ENCODE data around the gene UGDH.
"Not testable (repeated sequence)": the region's sequence is repeated elsewhere in the genome, so short reads cannot be mapped to it uniquely, and the experiment has no call there.

The UGDH gene

GRCh38 chr4:39543034-39543433, 15.8 kb upstream of the UGDH start:
- H3K27ac ChIP-seq: no peak overlapping the region
- TF ChIP-seq CTCF (IDR thresholded peaks at IDR 0.05): no peak
- no peak for DNase-seq (ENCODE audit: low spot score)
- H3K4me3 ChIP-seq: no peak overlapping the region

DNA sequence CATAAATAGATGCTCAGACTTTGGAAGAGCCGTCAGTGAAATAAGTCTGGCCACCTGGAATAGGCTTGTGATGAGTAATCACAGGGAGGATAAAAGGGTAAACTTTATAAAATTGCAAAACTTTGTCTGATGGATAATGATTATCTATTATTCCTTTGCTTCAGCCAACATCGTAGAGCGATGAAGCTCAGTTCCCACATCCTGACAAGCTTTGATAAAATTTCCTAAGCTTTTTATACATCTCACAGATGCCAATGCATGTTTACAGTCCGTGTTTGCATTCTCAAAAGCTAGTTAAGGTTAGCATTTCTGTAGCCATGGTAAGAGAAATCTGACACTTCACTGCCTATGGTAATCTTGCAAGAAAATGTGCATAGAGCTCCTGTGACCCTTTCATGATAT, 15.4 kb upstream of the UGDH start:
- no peak for DNase-seq (ENCODE audit: low spot score)
- no peak for TF ChIP-seq CTCF (IDR thresholded peaks at IDR 0.05)
- no peak overlapping the region for H3K27ac ChIP-seq
- H3K4me3 ChIP-seq: no peak overlapping the region

- no peak for TF ChIP-seq CTCF (IDR thresholded peaks at IDR 0.05)
- H3K27ac ChIP-seq: no peak overlapping the region
- no peak overlapping the region for H3K4me3 ChIP-seq
- no peak for DNase-seq (ENCODE audit: low spot score)
These were observed 14.9 kb upstream of the UGDH start for GRCh38 chr4:39541987-39542610.

DNA sequence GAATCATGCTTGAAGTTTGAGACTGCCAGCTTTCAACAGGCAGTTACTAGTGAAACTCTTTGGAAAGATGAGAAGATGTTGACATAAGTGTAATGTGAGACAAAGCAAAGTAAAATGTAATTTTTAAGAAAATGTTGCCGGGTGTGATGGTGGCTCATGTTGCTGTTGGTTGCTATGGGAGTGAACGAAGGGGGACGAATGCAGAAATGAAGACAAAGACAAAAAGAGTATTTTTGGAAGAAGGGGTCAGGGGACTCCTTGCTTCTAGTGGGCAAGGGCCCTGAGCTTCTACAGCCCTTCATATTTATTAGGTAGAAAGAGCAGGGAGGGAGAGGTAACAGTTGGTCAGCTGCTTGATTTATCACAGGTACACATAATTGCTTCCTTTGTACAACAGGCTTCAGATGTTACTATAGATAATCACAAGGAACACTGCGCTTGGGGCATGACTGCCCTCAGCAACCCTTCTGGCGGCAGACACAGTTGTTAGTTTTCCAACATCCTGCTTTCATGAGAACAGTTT, 11.9 kb upstream of the UGDH start:
- Histone ChIP-seq H3K27ac (no peak overlapping the region), H3K4me3 (no peak overlapping the region)
- no peak for TF ChIP-seq CTCF (IDR thresholded peaks at IDR 0.05)
- no peak for DNase-seq (ENCODE audit: low spot score)

DNA sequence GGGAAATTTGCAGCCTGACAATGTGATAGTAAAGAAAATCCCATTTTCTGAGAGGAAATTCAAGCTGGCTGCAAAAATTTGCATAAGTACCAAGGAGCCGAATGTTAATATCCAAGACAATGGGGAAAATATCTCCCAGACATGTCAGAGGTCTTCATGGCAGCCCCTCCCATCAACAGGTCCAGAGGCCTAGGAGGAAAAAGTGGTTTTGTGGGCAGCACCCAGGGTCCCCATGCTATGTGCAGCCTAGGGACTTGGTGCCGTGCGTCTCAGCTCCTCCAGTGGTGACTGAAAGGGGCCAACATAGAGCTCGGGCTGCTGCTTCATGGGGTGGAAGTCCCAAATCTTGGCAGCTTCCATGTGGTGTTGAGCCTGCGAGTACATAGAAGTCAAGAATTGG, 6.3 kb upstream of the UGDH start:
- TF ChIP-seq CTCF (IDR thresholded peaks at IDR 0.05): no peak
- no peak overlapping the region for H3K4me3 ChIP-seq
- no peak overlapping the region for H3K27ac ChIP-seq
- no peak for DNase-seq (ENCODE audit: low spot score)

- H3K4me3 ChIP-seq; DNase-seq (ENCODE audit: low spot score); H3K27ac ChIP-seq: not testable (repeated sequence)
These were observed 5.0 kb upstream of the UGDH start for GRCh38 chr4:39532237-39532636.

- H3K4me3 ChIP-seq: no peak overlapping the region
- H3K27ac ChIP-seq: no peak overlapping the region
- DNase-seq (ENCODE audit: low spot score): no peak
- no peak for TF ChIP-seq CTCF (IDR thresholded peaks at IDR 0.05)
These were observed 3.4 kb upstream of the UGDH start for GRCh38 chr4:39530682-39531081.

Data from coronary artery (tissue), 2 donors.